ENCODE data around the gene RAB36. TPM values are rescaled to one million over a fixed set of nuclear protein-coding genes. Genes with fewer than 3 reads are reported as not detected.

Gene RAB36
- total and polyA plus RNA-seq, 4 donors, result 0.22 to 0.56 (median 0.37) TPM

DNA sequence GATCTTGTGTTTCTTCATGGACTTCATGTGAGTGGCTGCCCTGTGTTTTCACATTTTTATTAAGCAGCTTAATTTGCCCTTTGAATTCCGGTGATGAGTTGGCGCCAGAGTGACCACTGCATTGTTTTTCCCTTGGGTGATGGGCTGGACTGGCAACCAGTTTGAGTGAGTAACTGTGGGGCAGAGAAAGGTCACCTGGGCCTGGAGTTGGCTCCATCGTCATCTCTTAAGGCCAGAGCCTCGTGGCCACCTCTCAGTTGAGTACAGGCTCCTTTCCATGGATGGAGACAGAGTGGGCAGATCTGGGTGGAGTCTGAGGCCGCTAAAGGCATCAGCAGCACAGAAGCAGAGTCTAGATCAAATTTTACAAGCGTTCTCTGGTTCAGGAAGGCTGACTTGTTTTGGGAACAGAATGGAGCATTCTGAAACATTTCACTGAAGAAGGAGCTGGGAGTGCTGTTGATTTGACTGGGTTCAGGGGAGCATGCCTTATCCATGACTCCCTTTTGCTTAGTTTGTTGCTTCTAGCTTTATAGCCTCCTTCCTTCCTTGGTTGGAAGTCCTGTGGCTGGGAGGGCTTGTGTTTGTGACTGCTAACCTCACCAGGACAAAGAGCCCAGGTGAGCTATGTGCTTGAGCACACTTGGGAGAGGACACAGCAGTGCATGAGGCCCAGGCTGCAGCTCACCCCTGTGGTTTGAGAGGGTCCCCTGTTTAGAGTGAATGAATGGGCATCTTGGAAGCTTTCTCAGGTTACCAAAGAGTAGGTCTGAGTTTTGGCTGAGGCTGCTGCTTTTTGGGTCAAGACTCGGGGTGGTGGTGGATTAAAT is 42.8 kb downstream of the RAB36 start:
- TF ChIP-seq, protein P1, sequence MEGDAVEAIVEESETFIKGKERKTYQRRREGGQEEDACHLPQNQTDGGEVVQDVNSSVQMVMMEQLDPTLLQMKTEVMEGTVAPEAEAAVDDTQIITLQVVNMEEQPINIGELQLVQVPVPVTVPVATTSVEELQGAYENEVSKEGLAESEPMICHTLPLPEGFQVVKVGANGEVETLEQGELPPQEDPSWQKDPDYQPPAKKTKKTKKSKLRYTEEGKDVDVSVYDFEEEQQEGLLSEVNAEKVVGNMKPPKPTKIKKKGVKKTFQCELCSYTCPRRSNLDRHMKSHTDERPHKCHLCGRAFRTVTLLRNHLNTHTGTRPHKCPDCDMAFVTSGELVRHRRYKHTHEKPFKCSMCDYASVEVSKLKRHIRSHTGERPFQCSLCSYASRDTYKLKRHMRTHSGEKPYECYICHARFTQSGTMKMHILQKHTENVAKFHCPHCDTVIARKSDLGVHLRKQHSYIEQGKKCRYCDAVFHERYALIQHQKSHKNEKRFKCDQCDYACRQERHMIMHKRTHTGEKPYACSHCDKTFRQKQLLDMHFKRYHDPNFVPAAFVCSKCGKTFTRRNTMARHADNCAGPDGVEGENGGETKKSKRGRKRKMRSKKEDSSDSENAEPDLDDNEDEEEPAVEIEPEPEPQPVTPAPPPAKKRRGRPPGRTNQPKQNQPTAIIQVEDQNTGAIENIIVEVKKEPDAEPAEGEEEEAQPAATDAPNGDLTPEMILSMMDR (IDR thresholded peaks at IDR 0.05; ENCODE audit: low read depth, low read length, missing input control), result no peak
- TF ChIP-seq GABPA (IDR thresholded peaks at IDR 0.05 in 1 of 2, conservative IDR thresholded peaks at IDR 0.05 in 1 of 2) (no peak), SP1 (IDR thresholded peaks at IDR 0.05) (no peak), HNF4G (IDR thresholded peaks at IDR 0.05) (no peak), RXRA (IDR thresholded peaks at IDR 0.05) (no peak), YY1 (IDR thresholded peaks at IDR 0.05) (no peak), HNF4A (conservative IDR thresholded peaks at IDR 0.05) (no peak), NR2F2 (IDR thresholded peaks at IDR 0.05) (no peak)

DNA sequence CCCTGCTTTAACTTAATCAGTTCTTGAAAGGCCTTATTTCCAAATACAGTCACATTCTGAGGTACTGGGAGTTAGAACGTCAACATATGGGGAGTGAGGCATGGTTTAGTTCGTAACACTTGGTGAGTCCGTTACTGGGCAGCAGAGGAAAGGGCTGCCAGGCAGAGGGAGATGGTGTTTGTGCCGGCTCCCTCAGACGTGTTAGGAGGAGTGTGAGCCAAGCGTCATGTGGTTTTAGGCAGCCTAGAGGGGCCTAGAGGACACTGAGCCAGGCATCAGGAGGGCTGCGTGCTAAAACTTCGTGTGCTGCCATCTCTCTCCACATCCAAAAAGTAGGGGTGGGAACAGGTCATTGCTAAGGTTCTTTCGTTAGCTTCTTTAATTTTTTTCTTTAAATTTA is 45.2 kb downstream of the RAB36 start:
- H3K27ac ChIP-seq (ENCODE audit: low read depth in 1 of 2, low read length in 2 of 2), result no peak overlapping the region

More for the DNA sequence above, 42.8 kb downstream of the RAB36 start:
- WGBS, result 88% methylated on average over 7 of the region's 7 CpGs
- Histone ChIP-seq H3K9ac (ENCODE audit: low read depth in 1 of 2, low read length in 2 of 2) (no peak overlapping the region), H3K36me3 (ENCODE audit: control insufficient read depth in 4 of 4, insufficient read depth in 3 of 4, low read depth in 1 of 4, low read length in 3 of 4) (no peaks in the 10 kb centered on the region), H3K4me1 (ENCODE audit: control insufficient read depth in 4 of 4, insufficient read depth in 4 of 4, low read length in 3 of 4) (peaks cover 0 to 18% (median 14%) of the 10 kb centered on the region in 4 donors), H3K27me3 (ENCODE audit: control insufficient read depth in 4 of 4, insufficient read depth in 4 of 4, low read length in 3 of 4) (no peaks in the 10 kb centered on the region), H3K27ac (ENCODE audit: low read depth in 1 of 2, low read length in 2 of 2) (no peak overlapping the region), H3K4me3 (ENCODE audit: low read depth in 1 of 3, low read length in 3 of 3) (no peak overlapping the region), H3K9me3 (ENCODE audit: control insufficient read depth in 4 of 4, low read length in 3 of 4) (no peaks in the 10 kb centered on the region)
- DNase-seq (ENCODE audit: low spot score), result no peak

DNA sequence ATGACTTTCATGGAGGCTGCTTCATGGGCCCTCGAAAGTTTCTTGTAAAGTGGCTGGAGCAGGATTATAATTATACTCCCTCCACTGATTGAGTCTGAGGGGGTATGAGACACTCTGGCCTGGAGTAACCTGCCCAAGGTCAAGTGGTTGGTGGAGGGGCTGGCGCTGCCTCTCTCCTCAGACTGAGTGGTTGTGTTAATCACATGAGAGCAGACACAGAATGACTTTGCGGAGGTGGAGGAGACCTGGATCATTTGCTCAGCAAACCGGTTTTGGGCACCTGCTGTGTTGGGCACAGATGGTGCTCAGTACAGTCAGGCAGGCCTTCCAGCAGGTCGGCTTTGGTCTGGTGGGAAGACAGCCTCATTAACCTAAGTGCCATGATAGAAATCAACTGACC is 46.9 kb downstream of the RAB36 start:
- 86% methylated on average over 5 of the region's 5 CpGs for WGBS
- Histone ChIP-seq H3K36me3 (ENCODE audit: control insufficient read depth in 4 of 4, insufficient read depth in 3 of 4, low read depth in 1 of 4, low read length in 3 of 4) (no peaks in the 10 kb centered on the region), H3K27me3 (ENCODE audit: control insufficient read depth in 4 of 4, insufficient read depth in 4 of 4, low read length in 3 of 4) (no peaks in the 10 kb centered on the region), H3K4me1 (ENCODE audit: control insufficient read depth in 4 of 4, insufficient read depth in 4 of 4, low read length in 3 of 4) (peaks cover 0 to 2% (median under 1%) of the 10 kb centered on the region in 4 donors), H3K4me3 (ENCODE audit: low read depth in 1 of 3, low read length in 3 of 3) (no peak overlapping the region), H3K27ac (ENCODE audit: low read depth in 1 of 2, low read length in 2 of 2) (no peak overlapping the region), H3K9ac (ENCODE audit: low read depth in 1 of 2, low read length in 2 of 2) (no peak overlapping the region), H3K9me3 (ENCODE audit: control insufficient read depth in 4 of 4, low read length in 3 of 4) (no peaks in the 10 kb centered on the region)
- DNase-seq (ENCODE audit: low spot score), result no peak
- no peak for TF ChIP-seq FOXA1 (IDR thresholded peaks at IDR 0.05)
- TF ChIP-seq YY1 (IDR thresholded peaks at IDR 0.05), result no peak
- no peak for TF ChIP-seq JUND (IDR thresholded peaks at IDR 0.05)
- TF ChIP-seq NR2F2 (IDR thresholded peaks at IDR 0.05), result no peak
- TF ChIP-seq, protein P2, sequence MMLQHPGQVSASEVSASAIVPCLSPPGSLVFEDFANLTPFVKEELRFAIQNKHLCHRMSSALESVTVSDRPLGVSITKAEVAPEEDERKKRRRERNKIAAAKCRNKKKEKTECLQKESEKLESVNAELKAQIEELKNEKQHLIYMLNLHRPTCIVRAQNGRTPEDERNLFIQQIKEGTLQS (IDR thresholded peaks at IDR 0.05), result no peak
- TF ChIP-seq, protein P1 (IDR thresholded peaks at IDR 0.05; ENCODE audit: low read depth, low read length, missing input control), result no peak
- no peak for TF ChIP-seq REST (IDR thresholded peaks at IDR 0.05)
- TF ChIP-seq SP1 (IDR thresholded peaks at IDR 0.05), result no peak
- no peak for TF ChIP-seq EGR1 (IDR thresholded peaks at IDR 0.05; ENCODE audit: low read depth in 2 of 2)
- TF ChIP-seq TAF1 (conservative IDR thresholded peaks at IDR 0.05), result no peak

More for the DNA sequence above, 45.2 kb downstream of the RAB36 start:
- Histone ChIP-seq H3K9me3 (ENCODE audit: control insufficient read depth in 4 of 4, low read length in 3 of 4) (no peaks in the 10 kb centered on the region), H3K4me3 (ENCODE audit: low read depth in 1 of 3, low read length in 3 of 3) (no peak overlapping the region), H3K36me3 (ENCODE audit: control insufficient read depth in 4 of 4, insufficient read depth in 3 of 4, low read depth in 1 of 4, low read length in 3 of 4) (no peaks in the 10 kb centered on the region), H3K9ac (ENCODE audit: low read depth in 1 of 2, low read length in 2 of 2) (no peak overlapping the region), H3K4me1 (ENCODE audit: control insufficient read depth in 4 of 4, insufficient read depth in 4 of 4, low read length in 3 of 4) (peaks cover 0 to 3% (median 1%) of the 10 kb centered on the region in 4 donors), H3K27me3 (ENCODE audit: control insufficient read depth in 4 of 4, insufficient read depth in 4 of 4, low read length in 3 of 4) (no peaks in the 10 kb centered on the region)
- TF ChIP-seq, protein P1 (IDR thresholded peaks at IDR 0.05; ENCODE audit: low read depth, low read length, missing input control), result no peak
- 96% methylated on average over 9 of the region's 9 CpGs for WGBS
- DNase-seq (ENCODE audit: low spot score), result no peak

All from liver (tissue), 9 donors.